ENCODE measurements around the gene ASAP2. TPM values are rescaled to one million over a fixed set of nuclear protein-coding genes. Genes with fewer than 3 reads are reported as not detected.

Gene ASAP2
- total RNA-seq, 2 experiments from 2014 or later, result 0.16 TPM; not detected in 1

DNA sequence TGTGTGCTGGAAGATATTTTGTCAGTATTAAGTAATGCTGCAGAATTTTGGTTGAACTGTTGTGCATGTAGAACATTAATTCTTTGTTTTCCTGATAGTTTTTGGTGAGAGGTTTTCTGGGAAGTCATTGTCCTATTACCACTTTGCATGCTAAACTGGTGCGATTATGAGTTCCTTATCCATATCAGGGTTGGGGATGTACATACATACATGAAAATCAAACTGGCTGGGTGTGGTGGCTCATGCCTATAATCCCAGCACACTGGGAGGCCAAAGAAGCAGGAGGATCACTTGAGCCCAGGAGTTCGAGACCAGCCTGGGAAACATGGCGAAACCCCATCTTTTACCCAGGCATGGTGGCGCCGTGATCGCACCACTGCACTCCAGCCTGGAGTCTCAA, 34.6 kb downstream of the ASAP2 start:
- H3K36me3 ChIP-seq (ENCODE audit: insufficient read depth, low read length), result no peaks in the 10 kb centered on the region
- H3K4me1 ChIP-seq (ENCODE audit: insufficient read depth, low read length), result no peaks in the 10 kb centered on the region
- POLR2A ChIA-PET, result no interaction called here
- H3K27me3 ChIP-seq (ENCODE audit: control insufficient read depth in 1 of 2, insufficient read depth in 2 of 2, low read length in 2 of 2), result no peaks in the 10 kb centered on the region
- H3K27ac ChIP-seq (ENCODE audit: low read depth in 1 of 2, low read length in 2 of 2), result no peak overlapping the region
- DNase-seq, result no peak
- H3K4me3 ChIP-seq (ENCODE audit: low read length), result no peak overlapping the region
- intact Hi-C loops (cut with DNase I, micrococcal nuclease), result no loop called here
- H3K9me3 Mint-ChIP-seq, result no peaks in the 10 kb centered on the region
- TF ChIP-seq, protein P1, sequence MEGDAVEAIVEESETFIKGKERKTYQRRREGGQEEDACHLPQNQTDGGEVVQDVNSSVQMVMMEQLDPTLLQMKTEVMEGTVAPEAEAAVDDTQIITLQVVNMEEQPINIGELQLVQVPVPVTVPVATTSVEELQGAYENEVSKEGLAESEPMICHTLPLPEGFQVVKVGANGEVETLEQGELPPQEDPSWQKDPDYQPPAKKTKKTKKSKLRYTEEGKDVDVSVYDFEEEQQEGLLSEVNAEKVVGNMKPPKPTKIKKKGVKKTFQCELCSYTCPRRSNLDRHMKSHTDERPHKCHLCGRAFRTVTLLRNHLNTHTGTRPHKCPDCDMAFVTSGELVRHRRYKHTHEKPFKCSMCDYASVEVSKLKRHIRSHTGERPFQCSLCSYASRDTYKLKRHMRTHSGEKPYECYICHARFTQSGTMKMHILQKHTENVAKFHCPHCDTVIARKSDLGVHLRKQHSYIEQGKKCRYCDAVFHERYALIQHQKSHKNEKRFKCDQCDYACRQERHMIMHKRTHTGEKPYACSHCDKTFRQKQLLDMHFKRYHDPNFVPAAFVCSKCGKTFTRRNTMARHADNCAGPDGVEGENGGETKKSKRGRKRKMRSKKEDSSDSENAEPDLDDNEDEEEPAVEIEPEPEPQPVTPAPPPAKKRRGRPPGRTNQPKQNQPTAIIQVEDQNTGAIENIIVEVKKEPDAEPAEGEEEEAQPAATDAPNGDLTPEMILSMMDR (IDR thresholded peaks at IDR 0.05), result no peak
- CTCF ChIA-PET, result no interaction called here
- no peak for ATAC-seq (ENCODE audit: poor library complexity)
- H3K4me3 Mint-ChIP-seq, result no peak overlapping the region
- H3K9me3 ChIP-seq (ENCODE audit: control insufficient read depth in 1 of 2, insufficient read depth in 1 of 2, low read length in 2 of 2), result no peaks in the 10 kb centered on the region
- no peaks in the 10 kb centered on the region for H3K4me1 Mint-ChIP-seq (ENCODE audit: low read depth)
- no peaks in the 10 kb centered on the region for H3K27me3 Mint-ChIP-seq
- no peak overlapping the region for H3K27ac Mint-ChIP-seq
- no peaks in the 10 kb centered on the region for H3K36me3 Mint-ChIP-seq (ENCODE audit: low read depth)

DNA sequence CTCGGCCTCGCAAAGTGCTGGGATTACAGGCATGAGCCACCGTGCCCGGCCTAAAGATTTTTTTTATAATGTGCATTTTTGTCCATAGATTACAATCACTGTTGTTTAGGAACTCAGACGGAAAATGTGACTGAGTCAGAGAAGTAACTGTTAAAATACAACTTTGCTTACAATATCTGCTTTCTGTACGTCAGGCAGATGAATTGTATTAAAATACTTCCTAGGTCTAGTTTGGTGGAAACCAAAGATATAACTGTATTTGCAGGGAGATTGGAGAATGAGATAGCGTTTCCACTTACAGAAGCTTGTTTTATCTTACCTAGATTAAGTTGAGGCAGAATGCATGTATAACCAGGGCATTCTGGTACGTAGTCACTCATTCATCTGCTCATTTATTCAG, 36.7 kb downstream of the ASAP2 start:
- ATAC-seq (ENCODE audit: poor library complexity), result no peak
- TF ChIP-seq, protein P1 (IDR thresholded peaks at IDR 0.05), result no peak
- no peaks in the 10 kb centered on the region for H3K36me3 ChIP-seq (ENCODE audit: insufficient read depth, low read length)
- Mint-ChIP-seq H3K27me3 (no peaks in the 10 kb centered on the region), H3K9me3 (no peaks in the 10 kb centered on the region), H3K4me1 (ENCODE audit: low read depth) (no peaks in the 10 kb centered on the region), H3K36me3 (ENCODE audit: low read depth) (no peaks in the 10 kb centered on the region), H3K27ac (no peak overlapping the region), H3K4me3 (no peak overlapping the region)
- H3K27ac ChIP-seq (ENCODE audit: low read depth in 1 of 2, low read length in 2 of 2), result no peak overlapping the region
- POLR2A ChIA-PET, result no interaction called here
- H3K27me3 ChIP-seq (ENCODE audit: control insufficient read depth in 1 of 2, insufficient read depth in 2 of 2, low read length in 2 of 2), result no peaks in the 10 kb centered on the region
- intact Hi-C loops (cut with DNase I, micrococcal nuclease), result no loop called here
- no peaks in the 10 kb centered on the region for H3K4me1 ChIP-seq (ENCODE audit: insufficient read depth, low read length)
- CTCF ChIA-PET, result no interaction called here
- no peak overlapping the region for H3K4me3 ChIP-seq (ENCODE audit: low read length)
- DNase-seq, result no peak
- H3K9me3 ChIP-seq (ENCODE audit: control insufficient read depth in 1 of 2, insufficient read depth in 1 of 2, low read length in 2 of 2), result no peaks in the 10 kb centered on the region

DNA sequence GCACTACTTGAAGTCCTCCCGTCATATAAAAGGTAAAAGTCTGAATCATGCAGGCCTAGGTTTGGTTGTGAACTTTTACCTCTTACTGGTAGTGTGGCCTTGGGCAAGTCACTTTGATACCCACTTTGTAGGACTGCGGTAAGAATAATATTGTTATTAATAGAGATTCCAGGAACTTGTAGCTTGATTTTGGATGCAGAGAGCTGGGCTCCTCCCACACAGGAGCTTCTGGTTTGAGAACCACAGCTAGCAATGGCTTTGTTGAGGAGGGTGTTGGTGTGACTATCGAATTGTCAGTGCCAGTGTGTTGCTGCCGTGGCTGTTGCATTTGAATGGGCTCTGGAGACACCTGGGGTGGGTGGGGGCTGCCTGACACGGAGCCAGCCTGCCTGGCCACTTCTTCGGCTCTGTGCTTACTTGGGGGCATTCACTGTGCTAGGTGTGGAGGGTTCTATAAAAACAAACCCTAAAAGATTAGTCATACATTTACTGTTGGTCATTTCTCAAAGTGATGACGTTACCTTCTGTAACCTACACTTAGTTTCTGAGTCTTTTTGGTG, 38.5 kb downstream of the ASAP2 start:
- Mint-ChIP-seq H3K4me1 (ENCODE audit: low read depth) (no peaks in the 10 kb centered on the region), H3K4me3 (no peak overlapping the region), H3K36me3 (ENCODE audit: low read depth) (no peaks in the 10 kb centered on the region), H3K27me3 (peaks cover 4% of the 10 kb centered on the region), H3K9me3 (no peaks in the 10 kb centered on the region), H3K27ac (no peak overlapping the region)
- TF ChIP-seq, protein P1 (IDR thresholded peaks at IDR 0.05), result no peak
- Histone ChIP-seq H3K4me3 (ENCODE audit: low read length) (no peak overlapping the region), H3K27ac (ENCODE audit: low read depth in 1 of 2, low read length in 2 of 2) (no peak overlapping the region), H3K4me1 (ENCODE audit: insufficient read depth, low read length) (no peaks in the 10 kb centered on the region), H3K9me3 (ENCODE audit: control insufficient read depth in 1 of 2, insufficient read depth in 1 of 2, low read length in 2 of 2) (no peaks in the 10 kb centered on the region), H3K36me3 (ENCODE audit: insufficient read depth, low read length) (no peaks in the 10 kb centered on the region), H3K27me3 (ENCODE audit: control insufficient read depth in 1 of 2, insufficient read depth in 2 of 2, low read length in 2 of 2) (no peaks in the 10 kb centered on the region)
- no peak for ATAC-seq (ENCODE audit: poor library complexity)
- ChIA-PET POLR2A (no interaction called here), CTCF (no interaction called here)
- DNase-seq, result no peak
- intact Hi-C loops (cut with DNase I, micrococcal nuclease), result no loop called here
